HG03159 (cell line): ENCODE data around the gene SLC16A8.
"Not testable (repeated sequence)": the region's sequence is repeated elsewhere in the genome, so short reads cannot be mapped to it uniquely, and the experiment has no call there.

Source experiments
- ATAC-seq: cut with Tn5 transposase; IDR thresholded peaks from one replicate; pipeline ENCODE4 v1.9.1; 2021; ENCODE audit warnings: mild to moderate bottlenecking, moderate library complexity; ENCODE audit not compliant: unreplicated experiment

The SLC16A8 gene

GRCh38 chr22:38086942-38087341 is 3.0 kb upstream of the SLC16A8 start:
- ATAC-seq, result no peak

- ATAC-seq, result no peak
Measured at GRCh38 chr22:38086001-38086845, 2.2 kb upstream of the SLC16A8 start.

- no peak for ATAC-seq
Measured at GRCh38 chr22:38085501-38085900, 1.5 kb upstream of the SLC16A8 start.

- no peak for ATAC-seq
Measured at GRCh38 chr22:38085056-38085455, 1.1 kb upstream of the SLC16A8 start.

GRCh38 chr22:38082986-38083710 is 836 bp downstream of the SLC16A8 start:
- no peak for ATAC-seq

- ATAC-seq, result no peak
Measured at GRCh38 chr22:38081941-38082828, 1.8 kb downstream of the SLC16A8 start.

- no peak for ATAC-seq
Measured at GRCh38 chr22:38081636-38081940, 2.4 kb downstream of the SLC16A8 start.

GRCh38 chr22:38080850-38081635 is 2.9 kb downstream of the SLC16A8 start:
- ATAC-seq, result no peak

GRCh38 chr22:38080474-38080849 is 3.5 kb downstream of the SLC16A8 start:
- no peak for ATAC-seq

GRCh38 chr22:38079804-38080203 is 4.2 kb downstream of the SLC16A8 start:
- ATAC-seq, result no peak

- ATAC-seq, result not testable (repeated sequence)
Measured at GRCh38 chr22:38079208-38079607, 4.8 kb downstream of the SLC16A8 start.

GRCh38 chr22:38078046-38078840 is 5.7 kb downstream of the SLC16A8 start:
- ATAC-seq, result no peak

GRCh38 chr22:38077595-38077994 is 6.4 kb downstream of the SLC16A8 start:
- ATAC-seq, result no peak

- no peak for ATAC-seq
Measured at GRCh38 chr22:38077096-38077495, 6.9 kb downstream of the SLC16A8 start.

- no peak for ATAC-seq
Measured at GRCh38 chr22:38075961-38076360, 8.0 kb downstream of the SLC16A8 start.

GRCh38 chr22:38075105-38075825 is 8.7 kb downstream of the SLC16A8 start:
- ATAC-seq, result no peak

GRCh38 chr22:38074181-38075104 is 9.5 kb downstream of the SLC16A8 start:
- ATAC-seq, result no peak
